Adrenal gland (tissue), 5 donors: ENCODE results near the gene DMBX1.

Source experiments
- POLR2A ChIP-seq, 2 donors: fragments of 450-650 bp; IDR thresholded peaks; one replicate each; pipeline ENCODE4 v1.6.1; 2017; ENCODE audit warnings: antibody characterized with exemption in 2 of 2, mild to moderate bottlenecking in 2 of 2, moderate library complexity in 1 of 2
- TF ChIP-seq, protein P1 (sequence below), 6 experiments: fragments of 450-650 bp in 4 of 6; fragments of 200-600 bp in 2 of 6; sonication (generic) in 1 of 6; IDR thresholded peaks; 1 replicate in 5 of 6; 2 replicates in 1 of 6; pipeline versions ENCODE4 v1.5.1 to v1.8.0; 2016 to 2021; ENCODE audit warnings: antibody characterized with exemption in 6 of 6, mild to moderate bottlenecking in 2 of 6, moderate library complexity in 1 of 6
- donor health status: DM: no; HTN: no; CAD: no.

DNA sequence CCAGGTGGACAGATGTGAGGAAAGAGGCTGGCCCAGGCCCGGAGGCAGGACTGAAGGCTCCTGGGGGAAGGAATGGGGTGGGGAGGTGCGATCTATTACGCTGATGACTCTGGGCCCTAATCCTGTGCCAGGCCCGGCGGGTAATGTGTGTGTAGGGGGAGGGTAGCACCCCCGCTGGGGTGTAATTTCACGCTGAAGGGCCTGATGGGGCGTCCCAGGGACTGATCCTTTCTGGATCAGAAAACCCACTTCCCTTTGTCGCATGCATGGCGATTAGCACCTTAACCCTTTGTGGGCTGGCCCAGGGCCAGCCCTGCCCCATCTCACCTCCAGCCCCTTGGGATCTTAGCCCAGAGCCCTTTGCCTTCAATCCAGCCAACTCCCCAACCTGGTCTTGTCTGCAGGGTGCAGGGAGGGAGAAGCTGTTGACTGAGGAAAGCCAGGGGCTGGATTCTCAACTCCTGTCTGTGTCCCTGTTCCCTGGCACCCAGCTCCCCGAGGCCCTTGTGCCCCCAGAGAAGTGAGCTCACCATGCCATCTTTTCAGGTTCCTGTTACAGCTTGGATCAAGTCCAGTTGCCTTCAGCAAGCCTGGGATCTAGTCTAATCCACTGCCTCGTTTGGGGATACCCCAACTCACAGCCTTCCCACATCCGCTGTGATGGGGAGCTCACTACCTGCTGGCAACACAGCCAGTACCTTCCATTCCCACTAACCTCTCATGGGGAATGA lies 35.8 kb downstream of the DMBX1 start:
- TF ChIP-seq, protein P1, sequence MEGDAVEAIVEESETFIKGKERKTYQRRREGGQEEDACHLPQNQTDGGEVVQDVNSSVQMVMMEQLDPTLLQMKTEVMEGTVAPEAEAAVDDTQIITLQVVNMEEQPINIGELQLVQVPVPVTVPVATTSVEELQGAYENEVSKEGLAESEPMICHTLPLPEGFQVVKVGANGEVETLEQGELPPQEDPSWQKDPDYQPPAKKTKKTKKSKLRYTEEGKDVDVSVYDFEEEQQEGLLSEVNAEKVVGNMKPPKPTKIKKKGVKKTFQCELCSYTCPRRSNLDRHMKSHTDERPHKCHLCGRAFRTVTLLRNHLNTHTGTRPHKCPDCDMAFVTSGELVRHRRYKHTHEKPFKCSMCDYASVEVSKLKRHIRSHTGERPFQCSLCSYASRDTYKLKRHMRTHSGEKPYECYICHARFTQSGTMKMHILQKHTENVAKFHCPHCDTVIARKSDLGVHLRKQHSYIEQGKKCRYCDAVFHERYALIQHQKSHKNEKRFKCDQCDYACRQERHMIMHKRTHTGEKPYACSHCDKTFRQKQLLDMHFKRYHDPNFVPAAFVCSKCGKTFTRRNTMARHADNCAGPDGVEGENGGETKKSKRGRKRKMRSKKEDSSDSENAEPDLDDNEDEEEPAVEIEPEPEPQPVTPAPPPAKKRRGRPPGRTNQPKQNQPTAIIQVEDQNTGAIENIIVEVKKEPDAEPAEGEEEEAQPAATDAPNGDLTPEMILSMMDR (IDR thresholded peaks at IDR 0.05) = no peak
- no peak for TF ChIP-seq POLR2A (IDR thresholded peaks at IDR 0.05)
